ENCODE data around the gene COL15A1.
A peak's percentile ranks its signal among the peaks of the same experiment; 100 is the strongest.

The COL15A1 gene

GRCh38 chr9:99052815-99053715 is 109.4 kb downstream of the COL15A1 start:
- Histone ChIP-seq H3K9me3 (ENCODE audit: insufficient read depth, low read depth, low read length) (peaks cover 2% of the 10 kb centered on the region), H2AK5ac (ENCODE audit: low read length) (peak overlapping the region; percentile 32), H3K27ac (ENCODE audit: low read depth, low read length) (no peak overlapping the region), H3K4me1 (ENCODE audit: control insufficient read depth in 1 of 2, insufficient read depth in 2 of 2, low read length in 2 of 2) (peaks cover 16 to 25% of the 10 kb centered on the region in 2 experiments), H3K9ac (ENCODE audit: low read length) (no peak overlapping the region), H2AFZ (ENCODE audit: insufficient read depth, low read length, poor library complexity) (no peak overlapping the region), H3K27me3 (ENCODE audit: insufficient read depth, low read length) (no peaks in the 10 kb centered on the region), H4K8ac (ENCODE audit: low read depth, low read length) (no peak overlapping the region), H3K14ac (ENCODE audit: low read length) (peak overlapping the region; percentile 14), H2BK120ac (ENCODE audit: insufficient read depth, low read length, poor library complexity) (peak overlapping the region; percentile 21), H3K79me2 (ENCODE audit: control insufficient read depth, insufficient read depth, low read length, poor library complexity) (peaks cover 2% of the 10 kb centered on the region), H3K4me3 (ENCODE audit: low read depth, low read length) (no peak overlapping the region), H3K4ac (ENCODE audit: low read depth, low read length) (no peak overlapping the region), H3K79me1 (ENCODE audit: low read length) (peaks cover 12% of the 10 kb centered on the region), H3K23ac (ENCODE audit: low read length) (no peak overlapping the region), H4K91ac (ENCODE audit: low read depth, low read length) (peak overlapping the region; percentile 69), H3K18ac (ENCODE audit: low read length) (no peak overlapping the region), H4K12ac (ENCODE audit: low read depth, low read length) (no peak overlapping the region), H3K36me3 (ENCODE audit: control insufficient read depth in 1 of 2, insufficient read depth in 2 of 2, low read length in 2 of 2) (no peaks in the 10 kb centered on the region), H2BK5ac (ENCODE audit: low read depth, low read length, poor library complexity) (peak overlapping the region; percentile 15), H3K4me2 (ENCODE audit: low read length) (no peak overlapping the region), H2BK12ac (ENCODE audit: low read length) (peak overlapping the region; percentile 62)
- DNase-seq: no peak
- WGBS (ENCODE audit: extremely low coverage, insufficient coverage, insufficient read length): no CpG with 5 or more reads among the region's 10 CpGs

GRCh38 chr9:99054581-99054980 is 110.9 kb downstream of the COL15A1 start:
- Histone ChIP-seq H3K79me2 (ENCODE audit: control insufficient read depth, insufficient read depth, low read length, poor library complexity) (peaks cover 2% of the 10 kb centered on the region), H3K4me2 (ENCODE audit: low read length) (no peak overlapping the region), H2BK5ac (ENCODE audit: low read depth, low read length, poor library complexity) (no peak overlapping the region), H4K8ac (ENCODE audit: low read depth, low read length) (no peak overlapping the region), H3K4me3 (ENCODE audit: low read depth, low read length) (no peak overlapping the region), H3K27ac (ENCODE audit: low read depth, low read length) (no peak overlapping the region), H3K9ac (ENCODE audit: low read length) (no peak overlapping the region), H3K23ac (ENCODE audit: low read length) (no peak overlapping the region), H3K14ac (ENCODE audit: low read length) (no peak overlapping the region), H4K91ac (ENCODE audit: low read depth, low read length) (no peak overlapping the region), H2AFZ (ENCODE audit: insufficient read depth, low read length, poor library complexity) (no peak overlapping the region), H3K27me3 (ENCODE audit: insufficient read depth, low read length) (no peaks in the 10 kb centered on the region), H3K4me1 (ENCODE audit: control insufficient read depth in 1 of 2, insufficient read depth in 2 of 2, low read length in 2 of 2) (peaks cover 12 to 18% of the 10 kb centered on the region in 2 experiments), H2BK12ac (ENCODE audit: low read length) (no peak overlapping the region), H3K79me1 (ENCODE audit: low read length) (peaks cover 10% of the 10 kb centered on the region), H3K9me3 (ENCODE audit: insufficient read depth, low read depth, low read length) (peaks cover 2% of the 10 kb centered on the region), H3K36me3 (ENCODE audit: control insufficient read depth in 1 of 2, insufficient read depth in 2 of 2, low read length in 2 of 2) (no peaks in the 10 kb centered on the region), H3K18ac (ENCODE audit: low read length) (no peak overlapping the region), H2BK120ac (ENCODE audit: insufficient read depth, low read length, poor library complexity) (no peak overlapping the region), H3K4ac (ENCODE audit: low read depth, low read length) (no peak overlapping the region), H4K12ac (ENCODE audit: low read depth, low read length) (no peak overlapping the region), H2AK5ac (ENCODE audit: low read length) (no peak overlapping the region)
- peak; percentile 32 to 61 for DNase-seq
- no CpG with 5 or more reads among the region's 2 CpGs for WGBS (ENCODE audit: extremely low coverage, insufficient coverage, insufficient read length)

- Histone ChIP-seq H3K27me3 (ENCODE audit: insufficient read depth, low read length) (no peaks in the 10 kb centered on the region), H3K4ac (ENCODE audit: low read depth, low read length) (no peak overlapping the region), H2BK120ac (ENCODE audit: insufficient read depth, low read length, poor library complexity) (no peak overlapping the region), H3K4me1 (ENCODE audit: control insufficient read depth in 1 of 2, insufficient read depth in 2 of 2, low read length in 2 of 2) (peaks cover 12 to 17% of the 10 kb centered on the region in 2 experiments), H3K79me1 (ENCODE audit: low read length) (peaks cover 10% of the 10 kb centered on the region), H3K4me2 (ENCODE audit: low read length) (no peak overlapping the region), H2AFZ (ENCODE audit: insufficient read depth, low read length, poor library complexity) (no peak overlapping the region), H3K9me3 (ENCODE audit: insufficient read depth, low read depth, low read length) (peaks cover 2% of the 10 kb centered on the region), H3K79me2 (ENCODE audit: control insufficient read depth, insufficient read depth, low read length, poor library complexity) (peaks cover 2% of the 10 kb centered on the region), H4K91ac (ENCODE audit: low read depth, low read length) (peak overlapping the region; percentile 31), H3K4me3 (ENCODE audit: low read depth, low read length) (no peak overlapping the region), H3K23ac (ENCODE audit: low read length) (no peak overlapping the region), H3K27ac (ENCODE audit: low read depth, low read length) (no peak overlapping the region), H4K12ac (ENCODE audit: low read depth, low read length) (no peak overlapping the region), H3K18ac (ENCODE audit: low read length) (no peak overlapping the region), H3K9ac (ENCODE audit: low read length) (no peak overlapping the region), H2BK5ac (ENCODE audit: low read depth, low read length, poor library complexity) (no peak overlapping the region), H4K8ac (ENCODE audit: low read depth, low read length) (no peak overlapping the region), H2AK5ac (ENCODE audit: low read length) (no peak overlapping the region), H3K36me3 (ENCODE audit: control insufficient read depth in 1 of 2, insufficient read depth in 2 of 2, low read length in 2 of 2) (no peaks in the 10 kb centered on the region), H2BK12ac (ENCODE audit: low read length) (peak overlapping the region; percentile 27), H3K14ac (ENCODE audit: low read length) (peak overlapping the region; percentile 34)
- no CpG with 5 or more reads among the region's 1 CpG for WGBS (ENCODE audit: extremely low coverage, insufficient coverage, insufficient read length)
- no peak for DNase-seq
These were observed 111.7 kb downstream of the COL15A1 start for GRCh38 chr9:99055384-99055783.

GRCh38 chr9:99056186-99056585 is 112.5 kb downstream of the COL15A1 start:
- peaks cover 10% of the 10 kb centered on the region for H3K79me1 ChIP-seq (ENCODE audit: low read length)
- no peak overlapping the region for H2AK5ac ChIP-seq (ENCODE audit: low read length)
- DNase-seq: no peak
- no CpG with 5 or more reads among the region's 6 CpGs for WGBS (ENCODE audit: extremely low coverage, insufficient coverage, insufficient read length)
- H2AFZ ChIP-seq (ENCODE audit: insufficient read depth, low read length, poor library complexity): no peak overlapping the region
- H3K4me3 ChIP-seq (ENCODE audit: low read depth, low read length): no peak overlapping the region
- H3K18ac ChIP-seq (ENCODE audit: low read length): no peak overlapping the region
- H2BK12ac ChIP-seq (ENCODE audit: low read length): no peak overlapping the region
- no peak overlapping the region for H3K4me2 ChIP-seq (ENCODE audit: low read length)
- H3K4ac ChIP-seq (ENCODE audit: low read depth, low read length): no peak overlapping the region
- H3K14ac ChIP-seq (ENCODE audit: low read length): no peak overlapping the region
- no peak overlapping the region for H4K91ac ChIP-seq (ENCODE audit: low read depth, low read length)
- peaks cover 12 to 13% of the 10 kb centered on the region in 2 experiments for H3K4me1 ChIP-seq (ENCODE audit: control insufficient read depth in 1 of 2, insufficient read depth in 2 of 2, low read length in 2 of 2)
- H2BK5ac ChIP-seq (ENCODE audit: low read depth, low read length, poor library complexity): no peak overlapping the region
- H2BK120ac ChIP-seq (ENCODE audit: insufficient read depth, low read length, poor library complexity): no peak overlapping the region
- peaks cover 2% of the 10 kb centered on the region for H3K79me2 ChIP-seq (ENCODE audit: control insufficient read depth, insufficient read depth, low read length, poor library complexity)
- H3K9ac ChIP-seq (ENCODE audit: low read length): no peak overlapping the region
- peaks cover 2% of the 10 kb centered on the region for H3K9me3 ChIP-seq (ENCODE audit: insufficient read depth, low read depth, low read length)
- no peak overlapping the region for H3K23ac ChIP-seq (ENCODE audit: low read length)
- H3K27ac ChIP-seq (ENCODE audit: low read depth, low read length): no peak overlapping the region
- H4K8ac ChIP-seq (ENCODE audit: low read depth, low read length): no peak overlapping the region
- no peak overlapping the region for H4K12ac ChIP-seq (ENCODE audit: low read depth, low read length)
- H3K36me3 ChIP-seq (ENCODE audit: control insufficient read depth in 1 of 2, insufficient read depth in 2 of 2, low read length in 2 of 2): no peaks in the 10 kb centered on the region
- H3K27me3 ChIP-seq (ENCODE audit: insufficient read depth, low read length): no peaks in the 10 kb centered on the region

Measured in trophoblast cell (in vitro differentiated cells and primary cell).